HG02571 (cell line): ENCODE data around the gene ATP9B.

Experiments
- ATAC-seq: cut with Tn5 transposase; IDR thresholded peaks from one replicate; pipeline ENCODE4 v1.9.1; 2021; ENCODE audit warnings: mild to moderate bottlenecking, moderate library complexity; ENCODE audit not compliant: unreplicated experiment

The ATP9B gene, protein sequence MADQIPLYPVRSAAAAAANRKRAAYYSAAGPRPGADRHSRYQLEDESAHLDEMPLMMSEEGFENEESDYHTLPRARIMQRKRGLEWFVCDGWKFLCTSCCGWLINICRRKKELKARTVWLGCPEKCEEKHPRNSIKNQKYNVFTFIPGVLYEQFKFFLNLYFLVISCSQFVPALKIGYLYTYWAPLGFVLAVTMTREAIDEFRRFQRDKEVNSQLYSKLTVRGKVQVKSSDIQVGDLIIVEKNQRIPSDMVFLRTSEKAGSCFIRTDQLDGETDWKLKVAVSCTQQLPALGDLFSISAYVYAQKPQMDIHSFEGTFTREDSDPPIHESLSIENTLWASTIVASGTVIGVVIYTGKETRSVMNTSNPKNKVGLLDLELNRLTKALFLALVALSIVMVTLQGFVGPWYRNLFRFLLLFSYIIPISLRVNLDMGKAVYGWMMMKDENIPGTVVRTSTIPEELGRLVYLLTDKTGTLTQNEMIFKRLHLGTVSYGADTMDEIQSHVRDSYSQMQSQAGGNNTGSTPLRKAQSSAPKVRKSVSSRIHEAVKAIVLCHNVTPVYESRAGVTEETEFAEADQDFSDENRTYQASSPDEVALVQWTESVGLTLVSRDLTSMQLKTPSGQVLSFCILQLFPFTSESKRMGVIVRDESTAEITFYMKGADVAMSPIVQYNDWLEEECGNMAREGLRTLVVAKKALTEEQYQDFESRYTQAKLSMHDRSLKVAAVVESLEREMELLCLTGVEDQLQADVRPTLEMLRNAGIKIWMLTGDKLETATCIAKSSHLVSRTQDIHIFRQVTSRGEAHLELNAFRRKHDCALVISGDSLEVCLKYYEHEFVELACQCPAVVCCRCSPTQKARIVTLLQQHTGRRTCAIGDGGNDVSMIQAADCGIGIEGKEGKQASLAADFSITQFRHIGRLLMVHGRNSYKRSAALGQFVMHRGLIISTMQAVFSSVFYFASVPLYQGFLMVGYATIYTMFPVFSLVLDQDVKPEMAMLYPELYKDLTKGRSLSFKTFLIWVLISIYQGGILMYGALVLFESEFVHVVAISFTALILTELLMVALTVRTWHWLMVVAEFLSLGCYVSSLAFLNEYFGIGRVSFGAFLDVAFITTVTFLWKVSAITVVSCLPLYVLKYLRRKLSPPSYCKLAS

DNA sequence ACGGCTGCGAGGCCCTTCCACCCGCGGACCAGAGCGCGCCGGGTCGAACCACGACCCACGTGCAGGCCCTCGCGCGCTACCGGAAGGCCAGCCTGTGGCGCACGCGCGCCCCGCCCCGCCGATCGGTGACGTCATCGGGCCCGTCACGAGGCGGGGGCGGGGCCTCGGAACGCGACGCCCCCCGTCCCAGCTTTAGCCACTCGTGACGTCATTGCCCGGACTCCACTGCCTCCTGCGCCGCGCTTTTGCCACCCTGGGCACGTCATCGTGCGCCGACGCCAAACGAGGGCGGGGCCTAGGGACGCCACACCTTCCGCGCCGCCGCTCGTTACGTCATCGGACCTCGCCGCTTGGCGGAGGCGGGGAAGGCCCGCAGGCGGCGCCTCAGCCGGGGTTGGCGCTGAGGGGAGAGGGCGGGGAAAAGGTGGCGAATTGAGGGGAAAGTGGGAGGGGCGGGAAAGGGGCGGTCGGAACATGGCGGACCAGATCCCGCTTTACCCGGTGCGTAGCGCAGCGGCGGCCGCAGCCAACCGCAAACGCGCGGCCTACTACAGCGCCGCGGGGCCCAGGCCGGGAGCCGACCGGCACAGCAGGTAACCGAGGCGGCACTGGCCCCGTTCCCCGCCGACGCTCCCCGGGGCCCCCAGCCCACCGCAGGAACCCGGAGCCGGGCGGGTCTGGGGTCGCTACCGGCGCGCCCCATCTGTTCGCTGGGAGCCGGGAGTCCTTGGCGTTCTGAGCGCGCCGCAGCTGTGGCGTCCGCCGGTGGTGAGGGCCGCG is at the start of gene ATP9B:
TSS of gene ATP9B (plus strand) at position 458 of the 780 bp plus-strand sequence. CDS start at position 475, 17 bp downstream.
- peak; percentile 80 for ATAC-seq

GRCh38 chr18:79019881-79020280 is 49.3 kb upstream of the ATP9B start:
- ATAC-seq, result no peak

DNA sequence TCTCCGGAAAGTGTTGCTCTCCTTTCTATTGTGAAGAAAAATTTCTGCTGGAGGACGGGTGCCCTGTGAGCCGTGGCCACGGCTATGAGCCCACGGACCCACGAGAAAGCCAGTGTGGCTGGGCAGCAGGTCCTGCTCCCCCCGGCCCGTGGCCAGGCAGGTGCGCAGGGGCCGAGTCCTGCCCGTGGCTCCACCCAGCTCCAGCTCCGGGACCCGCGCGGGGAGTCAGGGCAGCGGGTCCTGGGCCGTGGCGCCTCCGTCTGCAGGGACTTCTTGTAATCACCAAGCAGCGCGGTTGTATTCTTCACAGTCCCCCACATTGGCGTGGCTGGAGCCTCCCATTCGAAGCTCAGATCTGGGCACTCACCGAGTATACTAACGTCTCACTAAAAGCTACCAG is 46.6 kb upstream of the ATP9B start:
- ATAC-seq, result no peak

DNA sequence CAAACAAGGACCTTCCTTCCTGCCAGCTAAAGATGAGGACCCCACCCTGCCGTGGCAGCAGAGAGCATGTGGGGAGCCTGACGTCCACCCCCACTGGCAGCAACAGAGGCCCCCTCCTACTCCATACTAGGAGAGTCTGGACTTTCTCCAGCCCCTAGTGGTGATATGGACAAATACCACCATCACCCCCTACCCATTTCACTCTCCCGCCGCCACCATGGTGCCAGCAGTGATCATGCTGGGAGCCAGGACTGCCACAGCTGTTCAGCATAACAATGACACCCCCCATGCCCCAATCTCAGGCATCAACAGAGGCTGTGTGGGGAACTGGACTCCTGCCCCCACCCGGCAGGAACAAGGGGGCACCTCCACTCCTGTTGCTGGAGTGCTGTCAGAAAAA is 42.7 kb upstream of the ATP9B start:
- no peak for ATAC-seq

DNA sequence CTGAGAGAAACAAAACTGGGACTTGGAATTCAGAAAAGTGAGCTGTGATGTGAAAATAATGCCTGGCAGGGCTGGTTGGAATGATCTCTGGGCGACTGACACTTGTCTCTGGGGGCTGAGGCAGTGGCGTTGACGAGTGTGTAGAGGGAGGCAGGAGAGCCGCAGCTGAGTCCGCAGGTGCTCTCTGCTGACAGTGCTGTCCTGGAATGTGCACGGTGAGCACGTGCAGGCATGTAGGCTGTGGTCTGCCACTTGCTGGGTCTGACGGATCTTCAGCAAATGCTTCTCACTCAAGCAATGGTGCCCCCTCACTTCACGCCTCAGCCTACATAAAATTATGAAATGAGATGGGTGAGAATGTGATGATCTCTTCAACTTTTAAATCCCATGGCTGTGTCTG is 38.5 kb upstream of the ATP9B start:
- ATAC-seq, result no peak

DNA sequence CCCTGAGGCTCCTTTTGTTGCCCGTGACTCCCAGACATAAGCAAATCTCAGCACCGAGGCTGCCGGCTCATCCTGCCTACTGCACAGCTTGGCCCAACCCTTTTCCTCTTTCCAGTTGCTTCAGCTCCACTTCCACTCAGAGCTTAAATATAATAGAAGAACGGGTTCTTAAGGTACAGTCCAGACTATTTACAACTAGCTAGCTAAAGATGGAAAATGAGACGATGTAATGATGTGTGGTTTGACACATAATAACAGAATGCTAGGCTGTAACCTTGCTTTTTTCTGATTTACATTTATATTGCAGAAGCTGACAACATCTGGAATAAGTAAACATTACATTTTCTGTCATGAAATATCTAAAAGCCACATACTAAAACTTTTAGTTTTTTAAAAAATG is 26.9 kb upstream of the ATP9B start:
- ATAC-seq, result no peak

- ATAC-seq, result no peak
Measured at GRCh38 chr18:79043288-79043687, 25.9 kb upstream of the ATP9B start.

DNA sequence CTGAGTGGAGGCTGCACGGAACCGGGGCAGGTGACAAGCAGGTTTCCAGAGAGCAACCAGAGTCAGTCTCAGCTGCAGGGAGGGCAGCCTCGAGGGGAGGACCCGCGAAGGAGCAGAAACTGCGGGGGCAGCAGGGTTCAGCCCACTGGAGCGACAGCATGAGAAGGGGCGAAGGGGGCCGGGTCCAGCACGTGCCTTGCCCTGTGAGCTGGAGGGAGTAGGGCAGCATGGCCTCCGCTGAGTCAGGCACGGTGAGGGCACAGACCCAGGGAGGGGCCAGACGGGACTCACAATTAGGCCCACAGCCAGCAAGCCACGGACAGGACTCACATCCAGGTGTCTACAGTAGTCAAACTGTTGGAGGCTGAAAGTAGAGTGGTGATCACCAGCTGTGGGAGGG is 22.7 kb upstream of the ATP9B start:
- ATAC-seq, result no peak

DNA sequence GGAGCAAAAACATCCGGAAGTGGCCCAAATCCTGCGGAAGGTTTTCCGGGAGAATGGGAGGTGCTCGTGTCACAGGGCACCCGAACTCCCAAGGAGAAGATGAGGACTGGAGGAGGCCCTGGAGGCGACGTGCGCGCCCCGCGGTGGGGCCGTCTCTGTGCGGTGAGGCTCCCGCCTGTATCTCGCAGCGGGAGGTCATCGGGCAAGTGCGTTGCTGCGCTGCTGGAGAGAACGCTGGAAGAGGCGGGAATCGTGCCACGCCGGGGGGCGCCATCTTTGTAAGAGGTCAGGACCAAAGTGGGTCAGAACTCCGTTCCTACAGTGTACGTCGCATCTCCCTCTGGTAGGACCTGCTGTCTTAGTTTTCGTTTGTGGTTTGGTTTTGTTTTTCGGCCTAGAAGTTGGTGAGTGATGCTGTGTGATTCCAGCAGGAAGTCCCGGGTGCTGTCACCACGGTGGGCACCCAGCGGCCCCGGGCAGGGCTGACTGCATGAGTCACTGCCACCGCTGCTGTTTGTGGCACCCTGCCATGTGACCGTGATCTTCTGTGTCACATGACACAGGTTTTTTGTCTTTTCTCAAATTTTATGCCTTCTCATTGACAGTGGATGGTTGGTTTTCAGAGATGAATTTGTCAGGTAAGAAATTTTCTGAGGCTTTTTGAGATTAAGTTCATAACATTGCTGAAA is 21.5 kb upstream of the ATP9B start:
- no peak for ATAC-seq

- no peak for ATAC-seq
Measured at GRCh38 chr18:79048245-79048632, 21.0 kb upstream of the ATP9B start.

DNA sequence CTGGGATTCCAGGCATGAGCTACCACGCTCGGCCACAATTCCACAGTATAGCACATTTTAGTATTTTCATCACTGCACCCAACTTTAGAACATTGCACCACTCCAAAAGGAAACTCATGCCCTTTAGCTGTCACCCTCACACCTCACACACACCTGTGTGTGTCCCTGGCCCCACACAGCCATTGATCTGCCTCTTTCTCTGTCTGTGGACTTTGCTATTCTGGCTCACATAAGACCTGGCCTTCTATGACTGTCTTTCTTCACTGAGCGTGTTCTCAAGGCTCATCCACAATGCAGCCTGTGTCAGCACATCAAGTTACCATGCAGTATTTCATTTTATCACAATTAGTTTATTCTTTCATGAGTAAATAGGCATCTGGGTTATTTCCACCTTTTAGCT is 19.7 kb upstream of the ATP9B start:
- ATAC-seq, result no peak

DNA sequence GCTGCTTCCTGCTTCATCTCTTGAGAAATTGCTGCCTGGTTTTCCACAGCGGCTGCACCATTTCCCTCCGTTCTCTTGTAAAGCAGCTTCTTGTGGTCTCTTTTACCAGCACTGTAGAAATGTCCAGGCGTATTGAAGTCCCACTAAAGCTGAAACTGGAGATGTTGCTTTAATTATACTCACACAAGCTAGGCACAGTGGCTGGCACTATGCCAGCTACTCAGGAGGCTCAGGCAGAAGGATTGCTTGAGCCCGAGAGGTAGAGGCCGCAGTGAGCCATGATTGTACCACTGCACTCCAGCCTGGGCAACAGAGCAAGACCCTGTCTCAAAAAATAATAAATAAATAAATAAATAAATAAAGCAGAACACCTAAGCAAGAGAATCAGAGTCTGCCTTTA is 19.2 kb upstream of the ATP9B start:
- ATAC-seq, result no peak

GRCh38 chr18:79056827-79057367 is 12.3 kb upstream of the ATP9B start:
- ATAC-seq, result no peak

- ATAC-seq, result peak; percentile 72
Measured at GRCh38 chr18:79058007-79058406, 11.2 kb upstream of the ATP9B start.

GRCh38 chr18:79062806-79063205 is 6.4 kb upstream of the ATP9B start:
- ATAC-seq, result no peak

DNA sequence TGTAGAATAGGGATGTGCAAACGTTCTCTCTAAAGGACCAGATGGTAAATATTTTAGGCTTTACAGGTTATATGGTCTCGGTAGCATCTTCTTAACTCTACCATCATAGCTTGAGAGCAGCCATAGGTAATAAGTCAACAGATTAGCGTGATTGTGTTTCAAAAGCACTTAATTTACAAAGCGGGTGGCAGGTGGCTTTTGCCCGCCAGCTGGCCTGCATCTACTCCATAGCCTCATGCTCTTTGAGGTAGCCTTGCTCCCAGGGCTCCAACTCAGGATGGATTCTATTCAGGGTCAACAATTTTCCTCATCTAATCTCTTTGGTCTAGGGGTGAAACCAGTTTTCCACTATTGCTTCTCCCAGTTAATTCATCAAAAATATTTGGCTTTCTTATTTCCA is 5.0 kb upstream of the ATP9B start:
- no peak for ATAC-seq

DNA sequence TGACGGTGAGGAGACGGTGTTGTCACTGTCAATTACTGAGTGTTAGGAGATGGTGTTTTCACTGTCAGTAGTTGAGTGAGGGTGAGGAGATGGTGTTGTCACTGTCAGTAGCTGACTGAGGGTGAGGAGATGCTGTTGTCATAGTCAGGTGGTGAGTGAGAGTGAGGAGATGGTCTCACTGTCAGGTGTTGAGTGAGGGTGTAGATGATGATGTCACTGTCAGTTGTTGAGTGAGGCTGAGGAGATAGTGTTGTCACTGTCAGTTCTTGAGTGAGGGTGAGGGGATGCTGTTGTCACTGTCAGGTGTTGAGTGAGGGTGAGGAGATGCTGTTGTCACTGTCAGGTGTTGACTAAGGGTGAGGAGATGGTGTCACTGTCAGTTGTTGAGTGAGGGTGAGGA is 3.4 kb upstream of the ATP9B start:
- ATAC-seq, result no peak

DNA sequence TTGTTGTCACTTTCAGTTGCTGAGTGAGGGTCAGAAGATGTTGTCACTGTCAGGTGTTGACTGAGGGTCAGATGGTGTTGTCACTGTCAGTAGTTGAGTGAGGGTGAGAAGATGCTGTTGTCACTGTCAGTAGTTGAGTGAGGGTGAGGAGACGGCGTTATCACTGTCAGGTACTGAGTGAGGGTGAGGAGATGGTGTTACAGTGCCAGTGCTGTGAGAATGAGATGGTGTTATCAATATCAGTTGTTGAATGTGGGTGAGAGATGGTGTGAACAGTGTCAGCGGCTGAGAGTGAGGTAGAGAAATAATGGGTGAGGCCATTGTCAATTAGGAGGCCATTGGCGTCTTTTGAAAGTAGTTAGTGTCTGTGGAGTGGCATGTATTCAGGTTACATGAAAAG is 1.6 kb upstream of the ATP9B start:
- no peak for ATAC-seq

GRCh38 chr18:79068341-79068936 is 755 bp upstream of the ATP9B start:
- ATAC-seq, result no peak
